Measurements from ENCODE around the gene SNX17. TPM values are rescaled to one million over a fixed set of nuclear protein-coding genes. Genes with fewer than 3 reads are reported as not detected.
A peak's percentile ranks its signal among the peaks of the same experiment; 100 is the strongest.

The SNX17 gene
- total RNA-seq, 1 experiment from 2014 or later: 90.5 TPM

DNA sequence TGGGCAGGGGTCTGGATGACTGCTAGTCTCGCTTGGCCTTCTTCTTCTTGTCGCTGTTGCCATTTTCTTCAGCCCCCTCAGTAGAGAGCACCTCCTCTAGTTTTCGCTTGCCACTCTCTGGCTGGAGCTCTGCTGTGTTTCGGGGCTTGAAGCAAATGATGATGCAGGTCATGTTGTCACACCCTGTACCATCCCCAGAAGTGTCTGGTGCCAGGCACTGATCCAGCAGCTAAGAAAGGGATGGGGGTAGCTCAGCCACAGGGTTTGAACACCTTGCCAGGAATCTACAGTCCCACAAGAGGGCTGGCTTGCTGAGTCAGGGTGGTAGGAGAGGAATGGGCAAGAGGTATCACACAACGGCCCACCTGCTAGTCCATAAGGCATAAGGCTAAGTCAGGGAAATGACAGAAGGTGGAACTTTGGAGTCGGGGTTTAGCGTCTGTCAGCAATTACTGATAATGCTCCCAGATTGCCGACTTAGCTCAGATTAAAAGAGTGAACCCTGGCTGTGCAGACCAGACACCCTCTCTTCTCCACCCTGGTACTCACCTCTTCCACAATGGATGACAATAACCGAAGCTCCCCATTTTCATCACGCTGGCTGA lies 11.3 kb downstream of the SNX17 start:
- Histone ChIP-seq H3K4me1 (ENCODE audit: control insufficient read depth in 1 of 2, insufficient read depth in 2 of 2, low read length in 2 of 2) (peaks cover 3 to 27% of the 10 kb centered on the region in 2 experiments; a peak in 3 of 4 replicates), H3K79me2 (ENCODE audit: insufficient read depth, low read length) (peaks cover 36% of the 10 kb centered on the region), H2AFZ (ENCODE audit: low read depth, low read length, poor library complexity, severe bottlenecking) (no peak overlapping the region), H3K27ac (ENCODE audit: low read depth, low read length) (peak overlapping the region; percentile 67), H3K4me2 (ENCODE audit: low read length) (peak overlapping the region; percentile 99; the same call in 1 of the 2 replicates), H3K9me2 (ENCODE audit: insufficient read depth) (no peaks in the 10 kb centered on the region), H3K9me3 (ENCODE audit: control insufficient read depth in 1 of 2, insufficient read depth in 1 of 2, low read depth in 1 of 2, low read length in 2 of 2) (no peaks in the 10 kb centered on the region), H3K27me3 (ENCODE audit: insufficient read depth, low read length) (no peaks in the 10 kb centered on the region), H3K36me3 (ENCODE audit: control insufficient read depth in 1 of 2, insufficient read depth in 2 of 2, low read length in 2 of 2) (peaks cover 34 to 59% of the 10 kb centered on the region in 2 experiments; a peak in 3 of 4 replicates), H4K20me1 (ENCODE audit: insufficient read depth) (no peaks in the 10 kb centered on the region), H3K9ac (ENCODE audit: low read length) (peak overlapping the region; percentile 80), H3K4me3 (replicated peaks in 1 of 2; ENCODE audit: low read depth in 1 of 2, low read length in 2 of 2) (no peak overlapping the region)
- CTCF ChIA-PET: interaction anchor here (2.2 kb wide), 1 partner anchor 302 kb away, joined by 7 read pairs; no protein-coding TSS in a partner anchor
- TF ChIP-seq, protein P1, sequence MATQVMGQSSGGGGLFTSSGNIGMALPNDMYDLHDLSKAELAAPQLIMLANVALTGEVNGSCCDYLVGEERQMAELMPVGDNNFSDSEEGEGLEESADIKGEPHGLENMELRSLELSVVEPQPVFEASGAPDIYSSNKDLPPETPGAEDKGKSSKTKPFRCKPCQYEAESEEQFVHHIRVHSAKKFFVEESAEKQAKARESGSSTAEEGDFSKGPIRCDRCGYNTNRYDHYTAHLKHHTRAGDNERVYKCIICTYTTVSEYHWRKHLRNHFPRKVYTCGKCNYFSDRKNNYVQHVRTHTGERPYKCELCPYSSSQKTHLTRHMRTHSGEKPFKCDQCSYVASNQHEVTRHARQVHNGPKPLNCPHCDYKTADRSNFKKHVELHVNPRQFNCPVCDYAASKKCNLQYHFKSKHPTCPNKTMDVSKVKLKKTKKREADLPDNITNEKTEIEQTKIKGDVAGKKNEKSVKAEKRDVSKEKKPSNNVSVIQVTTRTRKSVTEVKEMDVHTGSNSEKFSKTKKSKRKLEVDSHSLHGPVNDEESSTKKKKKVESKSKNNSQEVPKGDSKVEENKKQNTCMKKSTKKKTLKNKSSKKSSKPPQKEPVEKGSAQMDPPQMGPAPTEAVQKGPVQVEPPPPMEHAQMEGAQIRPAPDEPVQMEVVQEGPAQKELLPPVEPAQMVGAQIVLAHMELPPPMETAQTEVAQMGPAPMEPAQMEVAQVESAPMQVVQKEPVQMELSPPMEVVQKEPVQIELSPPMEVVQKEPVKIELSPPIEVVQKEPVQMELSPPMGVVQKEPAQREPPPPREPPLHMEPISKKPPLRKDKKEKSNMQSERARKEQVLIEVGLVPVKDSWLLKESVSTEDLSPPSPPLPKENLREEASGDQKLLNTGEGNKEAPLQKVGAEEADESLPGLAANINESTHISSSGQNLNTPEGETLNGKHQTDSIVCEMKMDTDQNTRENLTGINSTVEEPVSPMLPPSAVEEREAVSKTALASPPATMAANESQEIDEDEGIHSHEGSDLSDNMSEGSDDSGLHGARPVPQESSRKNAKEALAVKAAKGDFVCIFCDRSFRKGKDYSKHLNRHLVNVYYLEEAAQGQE (IDR thresholded peaks at IDR 0.05; ENCODE audit: low read depth): no peak
- TF ChIP-seq, protein P2, sequence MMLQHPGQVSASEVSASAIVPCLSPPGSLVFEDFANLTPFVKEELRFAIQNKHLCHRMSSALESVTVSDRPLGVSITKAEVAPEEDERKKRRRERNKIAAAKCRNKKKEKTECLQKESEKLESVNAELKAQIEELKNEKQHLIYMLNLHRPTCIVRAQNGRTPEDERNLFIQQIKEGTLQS (IDR thresholded peaks at IDR 0.05): no peak
- TF ChIP-seq CEBPB (IDR thresholded peaks at IDR 0.05; ENCODE audit: low read depth): no peak
- TF ChIP-seq CBX3 (IDR thresholded peaks at IDR 0.05; ENCODE audit: low read depth): no peak
- TF ChIP-seq, protein P3, sequence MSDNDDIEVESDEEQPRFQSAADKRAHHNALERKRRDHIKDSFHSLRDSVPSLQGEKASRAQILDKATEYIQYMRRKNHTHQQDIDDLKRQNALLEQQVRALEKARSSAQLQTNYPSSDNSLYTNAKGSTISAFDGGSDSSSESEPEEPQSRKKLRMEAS (IDR thresholded peaks at IDR 0.05): no peak
- no peak for TF ChIP-seq RAD21 (IDR thresholded peaks at IDR 0.05; ENCODE audit: low read depth)
- no peak for TF ChIP-seq POLR2AphosphoS5 (IDR thresholded peaks at IDR 0.05; ENCODE audit: low read depth, low read length)
- TF ChIP-seq JUND (IDR thresholded peaks at IDR 0.05): no peak
- no peak for TF ChIP-seq YY1 (IDR thresholded peaks at IDR 0.05; ENCODE audit: extremely low read depth, insufficient replicate concordance, low read depth, low read length)
- TF ChIP-seq POLR2A (IDR thresholded peaks at IDR 0.05; ENCODE audit: borderline replicate concordance, extremely low read depth, insufficient read depth, insufficient read length): no peak
- no peak for TF ChIP-seq SRF (IDR thresholded peaks at IDR 0.05; ENCODE audit: low read depth)
- TF ChIP-seq, protein P4, sequence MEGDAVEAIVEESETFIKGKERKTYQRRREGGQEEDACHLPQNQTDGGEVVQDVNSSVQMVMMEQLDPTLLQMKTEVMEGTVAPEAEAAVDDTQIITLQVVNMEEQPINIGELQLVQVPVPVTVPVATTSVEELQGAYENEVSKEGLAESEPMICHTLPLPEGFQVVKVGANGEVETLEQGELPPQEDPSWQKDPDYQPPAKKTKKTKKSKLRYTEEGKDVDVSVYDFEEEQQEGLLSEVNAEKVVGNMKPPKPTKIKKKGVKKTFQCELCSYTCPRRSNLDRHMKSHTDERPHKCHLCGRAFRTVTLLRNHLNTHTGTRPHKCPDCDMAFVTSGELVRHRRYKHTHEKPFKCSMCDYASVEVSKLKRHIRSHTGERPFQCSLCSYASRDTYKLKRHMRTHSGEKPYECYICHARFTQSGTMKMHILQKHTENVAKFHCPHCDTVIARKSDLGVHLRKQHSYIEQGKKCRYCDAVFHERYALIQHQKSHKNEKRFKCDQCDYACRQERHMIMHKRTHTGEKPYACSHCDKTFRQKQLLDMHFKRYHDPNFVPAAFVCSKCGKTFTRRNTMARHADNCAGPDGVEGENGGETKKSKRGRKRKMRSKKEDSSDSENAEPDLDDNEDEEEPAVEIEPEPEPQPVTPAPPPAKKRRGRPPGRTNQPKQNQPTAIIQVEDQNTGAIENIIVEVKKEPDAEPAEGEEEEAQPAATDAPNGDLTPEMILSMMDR (IDR thresholded peaks at IDR 0.05 in 2 of 3, conservative IDR thresholded peaks at IDR 0.05 in 1 of 3; ENCODE audit: borderline replicate concordance in 1 of 3, insufficient read depth in 1 of 3, low read depth in 2 of 3, low read length in 2 of 3): no peak
- no peak for TF ChIP-seq ELF1 (IDR thresholded peaks at IDR 0.05; ENCODE audit: borderline replicate concordance, low read depth)
- ATAC-seq: no peak
- TSS peak; percentile 65 for BruUV-seq (replicated peaks)
- POLR2A ChIA-PET: no interaction called here
- intact Hi-C loops (cut with micrococcal nuclease): no loop called here
- RAD21 ChIA-PET (ENCODE audit: low non-redundant PET in 1 of 2, low total read pairs in 2 of 2, uncharacterized antibody in 2 of 2, unreplicated experiment in 2 of 2): no interaction called here
- no peak for DNase-seq (ENCODE audit: low read depth, low spot score)
